ENCODE data around the gene DGKB. TPM values are rescaled to one million over a fixed set of nuclear protein-coding genes. Genes with fewer than 3 reads are reported as not detected.

Gene DGKB
- total RNA-seq, 2 donors from 2014 or later: 0.52 TPM; not detected in 1

DNA sequence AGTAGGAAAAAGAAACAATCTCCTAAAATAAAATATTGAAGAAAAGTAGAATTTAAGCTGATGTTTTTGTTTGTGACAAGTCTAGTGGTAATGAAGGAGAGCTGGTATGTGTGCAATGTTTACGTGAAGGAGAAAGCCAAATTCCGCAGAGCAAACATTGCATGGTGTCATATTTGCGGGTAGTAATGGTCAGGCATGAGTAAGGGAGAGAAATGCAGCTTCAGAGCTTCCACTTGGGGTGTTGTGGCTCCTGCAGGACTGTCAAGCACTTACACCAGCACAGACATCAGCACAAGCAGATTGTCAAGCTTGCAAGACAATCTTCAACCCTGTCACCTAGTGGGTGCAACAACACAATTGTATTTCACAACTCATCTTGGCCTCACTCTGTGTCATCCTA is 776.6 kb downstream of the DGKB start:
- Histone ChIP-seq H3K27ac (no peak overlapping the region), H3K4me1 (no peaks in the 10 kb centered on the region), H3K36me3 (replicated peaks in 1 of 2; ENCODE audit: insufficient read depth in 1 of 2, low read depth in 2 of 2) (no peaks in the 10 kb centered on the region), H3K9me3 (no peaks in the 10 kb centered on the region), H3K4me3 (no peak overlapping the region), H3K27me3 (no peaks in the 10 kb centered on the region)
- WGBS, 2 donors: 87 to 88% methylated on average over 3 of the region's 3 CpGs
- no peak for DNase-seq
- no peak for TF ChIP-seq POLR2A (IDR thresholded peaks at IDR 0.05)
- TF ChIP-seq, protein P1, sequence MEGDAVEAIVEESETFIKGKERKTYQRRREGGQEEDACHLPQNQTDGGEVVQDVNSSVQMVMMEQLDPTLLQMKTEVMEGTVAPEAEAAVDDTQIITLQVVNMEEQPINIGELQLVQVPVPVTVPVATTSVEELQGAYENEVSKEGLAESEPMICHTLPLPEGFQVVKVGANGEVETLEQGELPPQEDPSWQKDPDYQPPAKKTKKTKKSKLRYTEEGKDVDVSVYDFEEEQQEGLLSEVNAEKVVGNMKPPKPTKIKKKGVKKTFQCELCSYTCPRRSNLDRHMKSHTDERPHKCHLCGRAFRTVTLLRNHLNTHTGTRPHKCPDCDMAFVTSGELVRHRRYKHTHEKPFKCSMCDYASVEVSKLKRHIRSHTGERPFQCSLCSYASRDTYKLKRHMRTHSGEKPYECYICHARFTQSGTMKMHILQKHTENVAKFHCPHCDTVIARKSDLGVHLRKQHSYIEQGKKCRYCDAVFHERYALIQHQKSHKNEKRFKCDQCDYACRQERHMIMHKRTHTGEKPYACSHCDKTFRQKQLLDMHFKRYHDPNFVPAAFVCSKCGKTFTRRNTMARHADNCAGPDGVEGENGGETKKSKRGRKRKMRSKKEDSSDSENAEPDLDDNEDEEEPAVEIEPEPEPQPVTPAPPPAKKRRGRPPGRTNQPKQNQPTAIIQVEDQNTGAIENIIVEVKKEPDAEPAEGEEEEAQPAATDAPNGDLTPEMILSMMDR (IDR thresholded peaks at IDR 0.05): no peak
- intact Hi-C loops (cut with DNase I): no loop called here
- no peak for ATAC-seq

DNA sequence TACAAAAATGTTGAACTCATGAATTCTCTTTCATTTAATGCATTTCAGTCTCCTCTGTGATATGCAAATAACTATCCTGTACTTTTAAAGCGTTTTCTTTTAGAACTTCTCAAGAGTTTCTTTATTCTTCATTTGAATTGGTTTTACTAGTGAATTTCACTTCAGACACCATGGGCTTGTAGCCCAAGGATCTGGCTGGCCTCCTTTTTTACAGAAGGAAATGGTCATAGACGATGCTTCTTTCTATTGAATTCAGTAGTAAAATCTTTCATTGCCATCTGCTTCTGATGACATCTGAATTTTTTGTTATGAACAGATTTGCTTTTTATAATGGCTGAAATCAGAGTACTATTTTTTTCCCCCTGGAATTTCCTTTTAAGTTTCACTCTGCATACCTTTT is 777.8 kb downstream of the DGKB start:
- Histone ChIP-seq H3K9me3 (no peaks in the 10 kb centered on the region), H3K27ac (no peak overlapping the region), H3K36me3 (replicated peaks in 1 of 2; ENCODE audit: insufficient read depth in 1 of 2, low read depth in 2 of 2) (no peaks in the 10 kb centered on the region), H3K4me1 (no peaks in the 10 kb centered on the region), H3K4me3 (no peak overlapping the region), H3K27me3 (no peaks in the 10 kb centered on the region)
- TF ChIP-seq, protein P1 (IDR thresholded peaks at IDR 0.05): no peak
- no peak for TF ChIP-seq POLR2A (IDR thresholded peaks at IDR 0.05)
- DNase-seq: no peak
- intact Hi-C loops (cut with DNase I): no loop called here
- WGBS, 2 donors: 67 to 70% methylated on average over 2 of the region's 2 CpGs
- ATAC-seq: no peak

DNA sequence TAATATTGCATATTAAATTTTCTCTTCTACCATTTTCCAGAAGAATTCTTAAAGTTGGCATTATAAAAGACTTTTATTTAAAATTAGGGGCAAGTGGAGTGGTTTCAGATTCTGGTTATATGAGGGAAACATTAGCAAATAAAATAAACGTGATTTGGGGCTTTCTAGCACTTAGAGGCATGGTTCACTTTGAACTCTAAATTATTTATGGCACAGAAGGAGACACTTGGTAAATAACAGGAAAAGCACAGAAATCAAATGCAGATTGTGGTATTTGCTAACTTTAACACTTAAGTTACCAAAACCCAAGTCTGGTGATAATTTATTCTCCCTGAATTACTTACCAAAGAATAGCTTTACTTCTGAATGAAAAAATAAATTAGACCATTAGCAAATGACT is 778.6 kb downstream of the DGKB start:
- H3K27ac ChIP-seq: no peak overlapping the region
- no peaks in the 10 kb centered on the region for H3K27me3 ChIP-seq
- no peak overlapping the region for H3K4me3 ChIP-seq
- no peaks in the 10 kb centered on the region for H3K36me3 ChIP-seq (replicated peaks in 1 of 2; ENCODE audit: insufficient read depth in 1 of 2, low read depth in 2 of 2)
- H3K9me3 ChIP-seq: no peaks in the 10 kb centered on the region
- no peak for DNase-seq
- TF ChIP-seq POLR2A (IDR thresholded peaks at IDR 0.05): no peak
- TF ChIP-seq, protein P1 (IDR thresholded peaks at IDR 0.05): no peak
- no peak for ATAC-seq
- H3K4me1 ChIP-seq: no peaks in the 10 kb centered on the region
- 7 to 8% methylated on average over 1 of the region's 1 CpG for WGBS, 2 donors
- intact Hi-C loops (cut with DNase I): no loop called here

GRCh38 chr7:14115701-14116100 is 786.9 kb downstream of the DGKB start:
- 61 to 69% methylated on average over 2 of the region's 2 CpGs for WGBS, 2 donors
- ATAC-seq (no peak), DNase-seq (no peak)
- intact Hi-C loops (cut with DNase I): no loop called here
- H3K4me3 ChIP-seq: no peak overlapping the region
- no peaks in the 10 kb centered on the region for H3K27me3 ChIP-seq
- no peak overlapping the region for H3K27ac ChIP-seq
- TF ChIP-seq POLR2A (IDR thresholded peaks at IDR 0.05): no peak
- TF ChIP-seq, protein P1 (IDR thresholded peaks at IDR 0.05): no peak
- no peaks in the 10 kb centered on the region for H3K36me3 ChIP-seq (replicated peaks in 1 of 2; ENCODE audit: insufficient read depth in 1 of 2, low read depth in 2 of 2)
- H3K4me1 ChIP-seq: no peaks in the 10 kb centered on the region
- H3K9me3 ChIP-seq: no peaks in the 10 kb centered on the region

GRCh38 chr7:14104861-14105260 is 797.7 kb downstream of the DGKB start:
- Histone ChIP-seq H3K4me3 (no peak overlapping the region), H3K27me3 (no peaks in the 10 kb centered on the region), H3K4me1 (no peaks in the 10 kb centered on the region), H3K36me3 (replicated peaks in 1 of 2; ENCODE audit: insufficient read depth in 1 of 2, low read depth in 2 of 2) (no peaks in the 10 kb centered on the region), H3K27ac (no peak overlapping the region), H3K9me3 (no peaks in the 10 kb centered on the region)
- TF ChIP-seq POLR2A (IDR thresholded peaks at IDR 0.05): no peak
- TF ChIP-seq, protein P1 (IDR thresholded peaks at IDR 0.05): no peak
- WGBS, 2 donors: 51 to 66% methylated on average over 3 of the region's 3 CpGs
- intact Hi-C loops (cut with DNase I): no loop called here
- DNase-seq: no peak
- no peak for ATAC-seq

Data from body of pancreas (tissue), 4 donors.